Neural cell (in vitro differentiated cells): ENCODE measurements around the gene MYL4. TPM values are rescaled to one million over a fixed set of nuclear protein-coding genes. Genes with fewer than 3 reads are reported as not detected.

Source experiments
- H2AFZ ChIP-seq: fragments of 200-600, 300-800 bp; sonication (generic), shearing (Covaris generic); 2 replicates; pipeline ENCODE4 v1.6.0; 2014; ENCODE audit warnings: low read depth, mild to moderate bottlenecking, antibody characterized with exemption, low read length, moderate library complexity
- H3F3A ChIP-seq: fragments of 200-600 bp; shearing (Covaris generic); 2 replicates; pipeline ENCODE4 v1.6.1; 2016; ENCODE audit warnings: mild to moderate bottlenecking, moderate library complexity, mixed read lengths, antibody characterized with exemption, low read length; ENCODE audit not compliant: insufficient read depth, poor library complexity, severe bottlenecking
- H3K27ac ChIP-seq: fragments of 200-600, 300-800 bp; sonication (generic), shearing (Covaris generic); 2 replicates; pipeline ENCODE4 v1.5.1; 2014; ENCODE audit warnings: mild to moderate bottlenecking, low read length, moderate library complexity
- H3K27me3 ChIP-seq: fragments of 300-800, 200-600 bp; sonication (generic), shearing (Covaris generic); 2 replicates; pipeline ENCODE4 v1.6.0; 2014; ENCODE audit warnings: mild to moderate bottlenecking, low read depth, low read length, moderate library complexity; ENCODE audit not compliant: insufficient read depth
- H3K36me3 ChIP-seq: fragments of 300-800, 200-600 bp; sonication (generic), shearing (Covaris generic); 2 replicates; pipeline ENCODE4 v1.5.1; 2014; ENCODE audit warnings: mild to moderate bottlenecking, antibody characterized with exemption, low read length, moderate library complexity; ENCODE audit not compliant: insufficient read depth
- H3K4me2 ChIP-seq: fragments of 300-800, 200-600 bp; sonication (generic), shearing (Covaris generic); 2 replicates; pipeline ENCODE4 v1.6.0; 2014; ENCODE audit warnings: mild to moderate bottlenecking, low read length
- H3K4me3 ChIP-seq: fragments of 300-800, 200-600 bp; sonication (generic), shearing (Covaris generic); 2 replicates; pipeline ENCODE4 v1.5.1; 2014; ENCODE audit warnings: mild to moderate bottlenecking, low read length, moderate library complexity
- H3K79me2 ChIP-seq: fragments of 200-600 bp; shearing (Covaris generic); replicated peaks from 2 replicates; pipeline ENCODE4 v1.6.0; 2014; ENCODE audit warnings: mild to moderate bottlenecking, low read length, moderate library complexity; ENCODE audit not compliant: insufficient read depth
- H3K9ac ChIP-seq: fragments of 300-800, 200-600 bp; sonication (generic), shearing (Covaris generic); 2 replicates; pipeline ENCODE4 v1.6.1; 2016; ENCODE audit warnings: mild to moderate bottlenecking, low read length, mixed read lengths
- H3K9me2 ChIP-seq: fragments of 200-600 bp; shearing (Covaris generic); 2 replicates; pipeline ENCODE4 v1.6.1; 2016; ENCODE audit warnings: mild to moderate bottlenecking, low read length, mixed read lengths; ENCODE audit not compliant: insufficient read depth
- H3K9me3 ChIP-seq: fragments of 200-600, 300-800 bp; sonication (generic), shearing (Covaris generic); 2 replicates; pipeline ENCODE4 v1.6.1; 2016; ENCODE audit warnings: mild to moderate bottlenecking, mixed run types, low read length, moderate library complexity, mixed read lengths
- H4K20me1 ChIP-seq: fragments of 200-600 bp; shearing (Covaris generic); 2 replicates; pipeline ENCODE4 v1.6.1; 2016; ENCODE audit warnings: mild to moderate bottlenecking, mixed run types; ENCODE audit not compliant: insufficient read depth
- CTCF ChIP-seq: fragments of 450-650 bp; IDR thresholded peaks from 2 replicates; pipeline ENCODE4 v1.5.1; 2014; ENCODE audit warnings: antibody characterized with exemption, mild to moderate bottlenecking, moderate library complexity; ENCODE audit not compliant: poor library complexity, severe bottlenecking
- EP300 ChIP-seq: fragments of 450-650 bp; conservative IDR thresholded peaks from 2 replicates; pipeline ENCODE4 v1.6.1; 2014; ENCODE audit warnings: antibody characterized with exemption, mild to moderate bottlenecking, moderate library complexity; ENCODE audit not compliant: poor library complexity, severe bottlenecking
- EZH2 ChIP-seq: fragments of 200-600, 300-800 bp; shearing (Covaris generic), sonication (generic); IDR thresholded peaks from 2 replicates; pipeline ENCODE4 v1.6.1; 2014; ENCODE audit warnings: antibody characterized with exemption, low read length, borderline replicate concordance, mild to moderate bottlenecking; ENCODE audit not compliant: insufficient read depth, poor library complexity, severe bottlenecking
- MXI1 ChIP-seq: fragments of 450-650 bp; conservative IDR thresholded peaks from 2 replicates; pipeline ENCODE4 v1.6.1; 2014; ENCODE audit warnings: antibody characterized with exemption, mild to moderate bottlenecking; ENCODE audit not compliant: poor library complexity, severe bottlenecking
- POLR2AphosphoS5 ChIP-seq: IDR thresholded peaks from 2 replicates; pipeline ENCODE4 v1.6.1; 2012
- RAD21 ChIP-seq: fragments of 450-650 bp; conservative IDR thresholded peaks from 2 replicates; pipeline ENCODE4 v1.6.1; 2014; ENCODE audit warnings: antibody characterized with exemption, mild to moderate bottlenecking, moderate library complexity
- REST ChIP-seq: IDR thresholded peaks from 2 replicates; pipeline ENCODE4 v1.6.1; 2012; ENCODE audit warnings: borderline replicate concordance
- SMC3 ChIP-seq: fragments of 450-650 bp; conservative IDR thresholded peaks from 2 replicates; pipeline ENCODE4 v1.6.1; 2014; ENCODE audit warnings: antibody characterized with exemption, mild to moderate bottlenecking, moderate library complexity; ENCODE audit not compliant: poor library complexity
- TAF1 ChIP-seq: IDR thresholded peaks from 2 replicates; pipeline ENCODE4 v1.6.1; 2012; ENCODE audit warnings: low read depth
- polyA plus RNA-seq: library from polyadenylated mRNA; depleted of rRNA; stranded (reverse); fragments of >200 nt; gene quantifications from 2 replicates; pipeline ENCODE4 v1.2.3, GENCODE V29; 2014

Gene MYL4
- polyA plus RNA-seq, 1 donor from 2014 or later, result not detected

- H4K20me1 ChIP-seq, result no peaks in the 10 kb centered on the region
- no peak overlapping the region for H3K9ac ChIP-seq
- no peak overlapping the region for H2AFZ ChIP-seq
- H3K9me2 ChIP-seq, result no peaks in the 10 kb centered on the region
- no peak overlapping the region for H3K27ac ChIP-seq
- no peak overlapping the region for H3K4me3 ChIP-seq
- H3K36me3 ChIP-seq, result no peaks in the 10 kb centered on the region
- peaks cover 1% of the 10 kb centered on the region for H3K27me3 ChIP-seq
- no peaks in the 10 kb centered on the region for H3K9me3 ChIP-seq
- H3K79me2 ChIP-seq, result no peaks in the 10 kb centered on the region
- no peaks in the 10 kb centered on the region for H3F3A ChIP-seq
- H3K4me2 ChIP-seq, result no peak overlapping the region
- TF ChIP-seq POLR2AphosphoS5 (no peak), REST (no peak), EZH2 (no peak), RAD21 (no peak), EP300 (no peak), MXI1 (no peak), TAF1 (no peak), SMC3 (no peak), CTCF (no peak)
Measured at GRCh38 chr17:47262586-47262985, 53.4 kb downstream of the MYL4 start.

- Histone ChIP-seq H3K4me2 (no peak overlapping the region), H3K27me3 (no peaks in the 10 kb centered on the region), H2AFZ (no peak overlapping the region), H3K36me3 (no peaks in the 10 kb centered on the region), H4K20me1 (no peaks in the 10 kb centered on the region), H3K27ac (no peak overlapping the region), H3K9me3 (no peaks in the 10 kb centered on the region), H3K79me2 (no peaks in the 10 kb centered on the region), H3K9ac (no peak overlapping the region), H3K4me3 (no peak overlapping the region), H3F3A (no peaks in the 10 kb centered on the region), H3K9me2 (no peaks in the 10 kb centered on the region)
- TF ChIP-seq POLR2AphosphoS5, result no peak
- no peak for TF ChIP-seq CTCF
- no peak for TF ChIP-seq EP300
- no peak for TF ChIP-seq EZH2
- TF ChIP-seq RAD21, result no peak
- TF ChIP-seq REST, result no peak
- TF ChIP-seq TAF1, result no peak
- no peak for TF ChIP-seq SMC3
- no peak for TF ChIP-seq MXI1
Measured at GRCh38 chr17:47264166-47264565, 55.0 kb downstream of the MYL4 start.
